ENCODE data around the gene PSD4.

DNA sequence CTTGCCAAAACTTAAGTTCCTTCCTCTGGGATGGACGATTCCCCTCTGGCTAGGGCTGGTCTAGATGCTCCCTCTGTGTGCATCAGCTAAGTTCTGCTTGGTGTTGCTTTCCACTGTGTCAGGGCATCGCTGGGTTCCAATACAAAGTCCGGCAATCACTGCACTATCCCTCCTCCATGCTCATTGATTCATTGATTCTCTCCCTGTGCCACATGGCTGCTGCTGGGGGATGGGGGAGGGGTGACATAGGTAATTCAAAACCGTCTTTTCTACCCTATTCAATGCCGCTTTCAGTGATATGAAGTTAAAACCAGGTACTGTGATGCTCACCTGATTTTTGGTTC lies 23.5 kb upstream of the PSD4 start:
- TF ChIP-seq, protein P1, sequence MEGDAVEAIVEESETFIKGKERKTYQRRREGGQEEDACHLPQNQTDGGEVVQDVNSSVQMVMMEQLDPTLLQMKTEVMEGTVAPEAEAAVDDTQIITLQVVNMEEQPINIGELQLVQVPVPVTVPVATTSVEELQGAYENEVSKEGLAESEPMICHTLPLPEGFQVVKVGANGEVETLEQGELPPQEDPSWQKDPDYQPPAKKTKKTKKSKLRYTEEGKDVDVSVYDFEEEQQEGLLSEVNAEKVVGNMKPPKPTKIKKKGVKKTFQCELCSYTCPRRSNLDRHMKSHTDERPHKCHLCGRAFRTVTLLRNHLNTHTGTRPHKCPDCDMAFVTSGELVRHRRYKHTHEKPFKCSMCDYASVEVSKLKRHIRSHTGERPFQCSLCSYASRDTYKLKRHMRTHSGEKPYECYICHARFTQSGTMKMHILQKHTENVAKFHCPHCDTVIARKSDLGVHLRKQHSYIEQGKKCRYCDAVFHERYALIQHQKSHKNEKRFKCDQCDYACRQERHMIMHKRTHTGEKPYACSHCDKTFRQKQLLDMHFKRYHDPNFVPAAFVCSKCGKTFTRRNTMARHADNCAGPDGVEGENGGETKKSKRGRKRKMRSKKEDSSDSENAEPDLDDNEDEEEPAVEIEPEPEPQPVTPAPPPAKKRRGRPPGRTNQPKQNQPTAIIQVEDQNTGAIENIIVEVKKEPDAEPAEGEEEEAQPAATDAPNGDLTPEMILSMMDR (IDR thresholded peaks at IDR 0.05 in 8 of 11, conservative IDR thresholded peaks at IDR 0.05 in 3 of 11), result no peak
- TF ChIP-seq POLR2A (IDR thresholded peaks at IDR 0.05), result no peak
